IPS-NIHi7 (cell line): ENCODE results near the gene CUTC.
"Not testable (repeated sequence)": the region's sequence is repeated elsewhere in the genome, so short reads cannot be mapped to it uniquely, and the experiment has no call there.

Experiments used
- DNase-seq: peaks from one replicate; pipeline ENCODE4 v3.0.0; 2012; ENCODE audit warnings: mixed read lengths; ENCODE audit errors: extremely low spot score

The CUTC gene

GRCh38 chr10:99732033-99732842, at the start of gene CUTC, which contains the start of gene COX15:
Gene CUTC, plus strand, starts transcription at chr10:99732234. Its CDS starts 115 bp downstream, at chr10:99732349.
Gene COX15, minus strand, starts transcription at chr10:99732127. Its CDS starts 78 bp downstream, at chr10:99732049.
- peak; percentile 98 for DNase-seq

- DNase-seq: peak; percentile 15
Observed at GRCh38 chr10:99682752-99683151, 49.3 kb upstream of the CUTC start.

GRCh38 chr10:99685597-99685967, 46.5 kb upstream of the CUTC start:
- no peak for DNase-seq

- no peak for DNase-seq
Observed at GRCh38 chr10:99689461-99689860, 42.6 kb upstream of the CUTC start.

GRCh38 chr10:99693933-99694583, 38.0 kb upstream of the CUTC start:
- DNase-seq: no peak

- DNase-seq: no peak
Observed at GRCh38 chr10:99695761-99696160, 36.3 kb upstream of the CUTC start.

GRCh38 chr10:99698504-99699080, 33.4 kb upstream of the CUTC start:
- peak; percentile 14 for DNase-seq

GRCh38 chr10:99700649-99701048, 31.4 kb upstream of the CUTC start:
- no peak for DNase-seq

- no peak for DNase-seq
Observed at GRCh38 chr10:99708428-99709012, 23.5 kb upstream of the CUTC start.

- peak; percentile 25 for DNase-seq
Observed at GRCh38 chr10:99709480-99710229, 22.4 kb upstream of the CUTC start.

- DNase-seq: peak; percentile 35
Observed at GRCh38 chr10:99711129-99711719, 20.8 kb upstream of the CUTC start.

- no peak for DNase-seq
Observed at GRCh38 chr10:99714446-99714845, 17.6 kb upstream of the CUTC start.

GRCh38 chr10:99720387-99720786, 11.6 kb upstream of the CUTC start:
- no peak for DNase-seq

GRCh38 chr10:99730026-99730425, 2.0 kb upstream of the CUTC start:
- no peak for DNase-seq

- DNase-seq: no peak
Observed at GRCh38 chr10:99731306-99732032, 565 bp upstream of the CUTC start.

GRCh38 chr10:99733366-99733765, 1.3 kb downstream of the CUTC start:
- no peak for DNase-seq

- not testable (repeated sequence) for DNase-seq
Observed at GRCh38 chr10:99734111-99734510, 2.1 kb downstream of the CUTC start.

GRCh38 chr10:99740260-99740659, 8.2 kb downstream of the CUTC start:
- DNase-seq: no peak

- no peak for DNase-seq
Observed at GRCh38 chr10:99740933-99741559, 9.0 kb downstream of the CUTC start.

- no peak for DNase-seq
Observed at GRCh38 chr10:99742254-99742653, 10.2 kb downstream of the CUTC start.
